Activated CD8-positive, alpha-beta memory T cell treated with anti-CD3 and anti-CD28 coated beads for 1 hour (primary cell): ENCODE results near the gene TEAD4.

ENCODE experiments used
- DNase-seq, 2 donors: peaks; one replicate each; pipeline ENCODE4 v3.0.0-alpha.2; 2020; ENCODE audit warnings: low read depth in 1 of 2; ENCODE audit errors: extremely low read depth in 1 of 2

The TEAD4 gene

GRCh38 chr12:3028108-3028507, 68.9 kb downstream of the TEAD4 start:
- DNase-seq: no peak

DNA sequence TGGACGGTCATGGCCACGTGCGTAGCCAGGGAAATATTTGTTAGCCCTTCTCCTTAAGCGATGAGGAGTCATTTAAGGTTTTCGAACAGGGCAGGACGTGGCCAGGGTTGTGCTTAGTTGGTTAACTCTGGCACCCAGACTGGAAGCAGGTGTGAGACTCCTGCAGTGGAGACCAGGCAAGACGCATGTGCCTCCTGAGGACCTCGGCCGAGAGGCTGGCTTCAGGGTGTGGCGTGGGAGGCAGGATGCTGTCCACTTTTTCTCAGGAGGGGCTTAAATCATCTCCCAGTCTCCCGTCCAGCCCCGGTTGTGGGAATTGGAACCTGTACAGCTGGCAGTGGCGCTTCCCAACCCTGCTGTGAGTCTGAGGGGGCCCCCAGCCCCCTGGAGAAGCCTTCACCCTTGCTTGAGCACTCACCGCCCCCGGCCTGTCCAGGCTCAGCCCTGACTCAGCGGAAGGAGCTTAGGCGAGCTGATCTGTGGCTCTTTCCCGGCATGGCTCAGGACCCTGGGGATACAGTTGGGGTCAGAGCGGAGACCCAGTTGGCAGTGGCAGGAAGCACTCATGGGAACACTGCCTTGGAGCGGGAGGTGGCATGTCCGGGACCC, 71.7 kb downstream of the TEAD4 start:
- DNase-seq: no peak

DNA sequence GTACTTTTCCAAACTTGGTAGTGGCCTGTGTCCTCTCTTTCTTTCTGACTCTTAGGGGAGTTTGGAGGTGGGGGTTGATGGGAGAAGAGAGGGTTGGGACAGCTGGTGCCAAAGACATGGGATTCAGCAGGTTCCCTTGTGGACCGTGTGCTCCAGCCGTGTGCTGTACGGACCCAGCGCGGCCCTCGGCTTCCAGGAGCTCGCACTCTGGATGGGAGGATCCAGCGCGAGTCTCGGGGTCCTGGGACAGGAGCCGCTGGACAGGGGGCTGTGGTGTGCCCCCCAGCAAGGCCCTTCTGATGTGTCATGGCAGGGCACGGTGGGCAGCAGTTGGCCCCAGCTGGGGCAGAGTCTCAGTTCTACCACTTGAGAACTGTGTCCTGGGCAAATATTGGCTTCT, 73.0 kb downstream of the TEAD4 start:
- DNase-seq: no peak

DNA sequence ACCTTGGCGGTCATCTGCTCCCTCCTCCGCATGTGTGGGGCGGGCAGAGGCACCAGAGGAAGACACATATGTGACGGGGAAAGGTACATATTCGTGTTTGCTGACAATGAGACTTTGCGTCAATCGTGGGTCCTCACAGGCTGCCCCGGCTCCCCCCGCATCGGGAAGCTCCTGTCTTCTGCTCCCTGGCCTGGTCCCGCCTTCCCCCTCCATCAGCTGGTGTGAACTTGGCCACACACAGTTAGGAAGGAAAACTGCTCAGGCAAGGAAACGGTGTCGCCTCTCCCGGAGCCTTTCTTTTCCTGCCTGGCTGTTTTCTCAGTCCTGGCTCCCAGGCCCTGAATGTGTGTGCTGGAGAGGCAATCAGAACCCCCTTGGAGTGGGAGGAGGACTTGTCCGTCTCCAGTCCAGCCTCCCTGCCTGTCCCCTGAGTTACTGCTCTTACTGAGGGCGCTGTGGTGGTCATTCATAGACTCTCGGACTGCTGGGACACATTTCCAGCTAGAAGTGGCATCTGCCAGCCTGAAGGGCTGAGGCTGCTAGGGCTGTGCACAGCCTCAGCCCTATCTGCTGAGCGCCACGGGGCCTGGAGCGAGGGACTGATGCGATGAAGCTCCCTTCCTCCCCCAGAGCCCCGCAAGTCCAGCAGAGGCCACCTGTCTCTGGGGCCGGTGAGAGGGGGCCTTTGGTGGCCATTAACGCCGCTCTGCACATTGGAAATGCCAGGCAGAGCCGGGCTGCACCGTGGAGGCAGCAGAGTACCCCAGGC, 73.8 kb downstream of the TEAD4 start:
- DNase-seq: no peak

GRCh38 chr12:3033539-3033867, 74.3 kb downstream of the TEAD4 start:
- DNase-seq: no peak

DNA sequence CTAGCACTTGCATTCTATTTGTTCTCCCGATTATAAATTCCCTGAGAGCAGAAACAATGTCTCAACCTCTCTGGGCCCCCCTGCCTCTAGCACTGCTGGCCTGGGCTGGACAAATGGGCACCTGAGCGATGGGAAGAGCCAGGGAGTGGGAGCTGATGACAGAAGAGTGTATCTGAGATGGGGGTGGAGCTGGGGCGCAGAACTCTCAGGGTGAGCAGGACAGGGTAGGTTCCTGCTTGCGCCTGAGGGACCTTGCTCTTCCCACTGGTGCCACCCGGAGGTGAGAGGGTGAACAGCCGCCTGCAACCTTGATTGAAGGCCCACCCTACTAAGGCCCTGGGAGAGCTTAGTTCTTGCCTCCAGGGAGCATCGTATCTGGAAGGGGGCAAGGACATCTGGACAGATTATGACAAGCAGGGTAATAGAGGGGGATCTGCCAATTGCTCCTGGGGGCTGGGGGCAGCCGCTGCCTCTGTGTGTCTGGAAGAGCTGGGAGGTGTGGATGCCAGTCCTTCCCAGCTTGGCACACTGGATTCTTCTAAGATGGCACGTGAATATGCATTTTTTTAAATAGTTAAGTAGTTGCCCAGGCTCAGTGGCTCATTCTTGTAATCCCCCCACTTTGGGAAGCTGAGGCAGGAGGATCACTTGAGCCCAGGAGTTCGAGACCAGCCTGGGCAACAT, 75.0 kb downstream of the TEAD4 start:
- no peak for DNase-seq

DNA sequence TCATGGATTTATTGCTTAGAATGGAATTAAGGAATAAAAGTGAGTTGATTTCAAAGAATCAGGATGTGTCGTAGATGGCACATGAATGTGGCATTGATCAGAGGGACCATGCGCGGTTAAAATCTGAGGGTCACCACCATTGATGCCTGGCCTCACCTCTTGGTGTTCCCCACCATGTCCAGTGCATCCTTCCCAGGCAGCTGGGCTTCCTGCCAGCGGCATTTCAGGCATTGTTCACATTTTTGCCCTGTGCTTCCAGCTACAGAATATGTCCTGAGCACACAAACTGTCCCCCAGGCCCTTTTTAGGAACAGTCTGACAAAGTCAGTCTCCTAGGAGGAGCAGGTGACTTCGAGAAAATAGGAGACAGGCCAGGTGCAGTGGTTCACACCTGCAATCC, 76.0 kb downstream of the TEAD4 start:
- DNase-seq: no peak

DNA sequence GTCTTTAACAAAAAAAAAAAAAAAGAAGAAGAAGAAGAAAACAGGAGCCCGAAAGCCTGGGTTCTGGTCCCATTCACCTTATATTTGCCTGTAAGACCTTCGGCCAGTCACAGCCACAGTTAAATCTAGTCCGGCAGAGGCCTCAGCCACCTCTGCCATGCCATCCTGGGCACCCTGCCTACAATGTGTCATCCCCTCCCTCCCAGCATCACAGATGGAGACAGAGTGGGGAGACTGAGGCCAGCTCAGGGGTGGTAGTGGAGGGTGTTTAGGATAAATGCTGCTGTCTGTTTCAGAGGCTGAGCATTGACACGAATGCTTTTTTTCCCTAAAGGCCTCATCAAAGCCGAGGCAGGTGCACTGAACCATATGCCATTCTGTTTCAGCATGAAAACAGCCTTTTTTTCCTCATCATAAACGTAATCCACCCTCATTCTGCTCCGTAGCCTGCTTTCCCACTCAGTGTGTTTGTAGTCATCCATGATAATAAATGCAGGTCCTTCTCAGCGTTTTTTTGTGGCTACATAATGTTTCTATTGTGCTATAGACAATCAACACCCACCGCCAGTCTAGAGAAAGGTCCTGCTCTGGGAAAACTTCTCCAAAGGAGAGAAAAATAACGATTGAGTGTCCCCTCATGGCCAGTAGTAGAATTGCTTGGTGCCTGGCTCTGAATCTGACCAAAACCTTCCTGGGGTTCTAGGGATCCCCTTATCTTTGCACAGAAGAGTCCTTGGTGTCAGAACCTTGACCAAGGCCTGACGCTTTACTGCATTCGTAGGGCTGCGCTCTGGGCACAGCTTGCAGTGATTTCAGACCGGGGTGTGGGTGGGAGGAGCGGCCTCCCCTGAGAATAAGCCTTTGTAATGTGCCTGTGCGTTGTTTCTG, 76.9 kb downstream of the TEAD4 start:
- no peak for DNase-seq

DNA sequence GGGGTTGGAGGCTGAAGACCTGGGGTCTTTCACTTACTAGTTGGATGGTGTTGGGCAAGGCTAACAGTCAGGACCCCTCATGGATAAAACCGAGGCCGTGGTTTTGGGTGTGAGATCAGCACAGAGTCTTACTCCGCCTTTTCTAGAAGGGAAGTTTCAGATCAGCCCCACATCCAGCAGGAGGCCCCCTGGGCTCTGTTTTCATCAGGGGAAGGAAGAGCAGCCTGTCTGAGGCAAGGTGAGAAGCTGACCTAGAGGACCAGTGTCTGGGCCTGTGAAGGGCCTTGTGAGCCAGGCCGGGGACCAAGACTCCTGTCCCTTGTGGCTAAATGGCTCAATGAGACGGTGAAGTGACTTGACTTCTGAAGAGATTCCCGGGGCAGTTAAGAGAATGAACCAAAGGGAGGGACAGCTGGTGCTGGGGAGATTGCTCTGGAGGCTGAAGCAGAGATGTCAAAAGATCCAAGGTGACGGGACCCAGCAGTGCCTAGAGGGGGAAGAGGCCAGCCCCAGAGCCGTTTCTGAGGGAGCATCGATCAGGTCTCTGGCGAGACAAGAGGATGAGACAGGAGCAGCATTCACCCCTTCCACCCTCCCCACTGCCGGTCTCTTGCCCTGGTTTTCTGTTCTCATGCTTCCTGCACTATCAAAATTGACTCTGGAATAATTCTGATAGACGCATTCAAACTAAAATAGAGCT, 77.9 kb downstream of the TEAD4 start:
- DNase-seq: no peak

- no peak for DNase-seq
Observed at GRCh38 chr12:3038166-3038565, 79.0 kb downstream of the TEAD4 start.

DNA sequence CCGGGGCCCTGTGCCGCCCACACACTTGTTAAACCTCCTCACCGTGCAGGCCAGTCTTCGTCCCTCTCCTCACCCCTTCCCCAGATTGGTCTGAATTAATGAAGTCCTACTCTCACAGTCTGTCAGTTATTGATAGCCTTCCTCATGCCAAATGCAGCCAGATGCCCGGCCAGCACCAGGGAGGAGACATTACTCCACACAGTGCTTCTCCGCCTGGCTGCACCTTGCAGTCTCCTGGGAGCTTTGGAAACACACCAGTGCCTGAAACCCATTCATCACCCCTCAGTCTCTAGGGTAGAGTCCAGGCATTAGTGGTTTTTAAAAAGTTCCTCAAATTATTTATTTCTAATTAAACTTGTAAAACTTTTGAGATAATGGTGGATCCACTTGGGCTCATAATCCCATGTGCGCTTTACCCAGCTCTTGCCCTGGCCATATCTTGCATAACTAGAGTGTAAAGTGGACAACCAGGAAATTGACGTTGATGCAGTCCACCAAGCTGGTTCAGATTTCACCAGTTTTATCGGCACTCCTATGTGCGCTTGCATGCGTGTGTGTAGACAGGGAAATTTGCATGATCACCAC, 79.8 kb downstream of the TEAD4 start:
- DNase-seq: no peak

- no peak for DNase-seq
Observed at GRCh38 chr12:3040026-3040656, 80.9 kb downstream of the TEAD4 start.

DNA sequence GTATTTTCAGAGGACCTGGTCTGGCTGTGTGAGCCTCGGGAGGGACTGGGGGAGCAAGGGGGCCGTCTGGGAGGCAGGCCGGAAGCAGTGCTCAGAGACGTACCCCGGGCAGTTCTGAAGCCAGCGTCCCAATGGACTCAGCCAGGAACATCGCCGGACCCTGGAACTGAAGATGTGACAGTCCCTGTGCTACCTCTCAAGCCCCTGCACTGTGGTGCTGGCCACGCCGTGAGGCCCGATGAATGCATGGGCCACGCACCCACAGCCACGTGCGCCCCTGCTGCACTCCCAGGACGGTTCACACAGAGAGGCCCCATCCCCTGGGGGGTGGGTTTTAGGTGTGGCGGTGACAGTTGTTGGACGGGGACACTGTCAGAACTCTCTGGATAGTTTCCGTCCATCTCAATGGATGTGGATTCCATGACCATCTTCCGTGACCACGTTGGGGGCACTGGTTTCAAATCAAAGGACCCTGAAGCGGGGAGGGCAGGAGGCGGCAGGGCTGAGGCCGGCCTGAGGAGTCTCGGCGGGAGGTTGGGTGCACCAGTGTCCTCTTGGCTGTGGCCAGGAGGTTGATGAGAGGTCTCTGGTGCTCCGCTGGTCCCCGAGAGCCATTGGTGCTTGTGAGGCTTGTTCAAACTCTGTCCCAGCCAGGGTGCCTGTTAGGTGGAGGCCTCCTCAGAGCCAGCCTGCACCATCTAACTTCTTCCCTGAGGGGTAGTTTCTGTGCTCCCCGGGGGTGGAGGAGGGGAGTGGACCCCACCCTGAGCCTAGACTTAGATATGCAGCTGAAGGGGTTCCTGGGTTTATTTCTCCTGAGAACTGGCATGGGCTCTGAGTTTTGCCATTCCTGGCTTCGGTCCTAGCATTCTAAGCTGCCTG, 81.7 kb downstream of the TEAD4 start:
- DNase-seq: no peak

DNA sequence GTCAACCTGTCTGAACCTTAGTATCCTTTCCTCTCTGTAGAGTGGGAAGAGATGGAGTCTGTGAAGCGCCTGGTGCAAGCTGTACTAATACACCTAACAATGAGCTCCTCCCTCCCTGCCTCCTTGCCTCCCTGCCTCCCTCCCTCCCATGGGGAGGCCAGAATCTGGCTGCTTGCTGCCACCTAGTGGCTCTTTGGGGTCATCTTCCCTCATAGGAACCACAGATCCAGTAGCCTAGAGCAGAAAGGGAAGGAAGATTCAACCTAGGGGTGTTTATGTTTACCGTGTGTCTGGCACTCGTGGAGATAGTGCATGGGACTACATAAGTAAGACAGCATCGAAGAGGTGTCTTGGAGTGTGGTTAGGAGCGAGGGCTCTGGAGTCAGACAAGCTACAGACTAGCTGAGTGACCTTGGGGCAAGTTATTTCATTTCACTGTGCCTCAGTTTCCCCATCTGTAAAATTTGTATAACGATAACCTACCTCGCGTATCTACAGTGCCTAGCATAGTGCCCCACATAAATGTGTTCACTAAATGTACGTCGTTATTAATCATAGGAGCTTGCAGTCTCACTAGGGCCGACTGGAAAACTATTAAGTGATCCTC, 82.5 kb downstream of the TEAD4 start:
- no peak for DNase-seq

- no peak for DNase-seq
Observed at GRCh38 chr12:3042394-3042793, 83.2 kb downstream of the TEAD4 start.

GRCh38 chr12:3042826-3043225, 83.6 kb downstream of the TEAD4 start:
- DNase-seq: no peak

GRCh38 chr12:3043406-3043805, 84.2 kb downstream of the TEAD4 start:
- no peak for DNase-seq

- DNase-seq: no peak
Observed at GRCh38 chr12:3044141-3044630, 85.0 kb downstream of the TEAD4 start.
